ENCODE measurements around the gene NFKB1. TPM values are rescaled to one million over a fixed set of nuclear protein-coding genes. Genes with fewer than 3 reads are reported as not detected.

The NFKB1 gene
- total RNA-seq, 1 donor from 2014 or later: 43.0 TPM

- DNase-seq (ENCODE audit: low read depth): no peak
- no peak overlapping the region for H3K4me3 ChIP-seq (ENCODE audit: low read depth, low read length)
- no peaks in the 10 kb centered on the region for H3K36me3 ChIP-seq (ENCODE audit: control insufficient read depth, insufficient read depth, low read length)
- TF ChIP-seq CTCF (IDR thresholded peaks at IDR 0.05; ENCODE audit: insufficient read depth, low read length, poor library complexity, severe bottlenecking): no peak
- no peaks in the 10 kb centered on the region for H3K27me3 ChIP-seq (ENCODE audit: control insufficient read depth, insufficient read depth, low read length)
Observed at GRCh38 chr4:102455750-102456149, 45.4 kb upstream of the NFKB1 start.

GRCh38 chr4:102466298-102466697, 34.9 kb upstream of the NFKB1 start:
- Histone ChIP-seq H3K4me3 (ENCODE audit: low read depth, low read length) (no peak overlapping the region), H3K36me3 (ENCODE audit: control insufficient read depth, insufficient read depth, low read length) (no peaks in the 10 kb centered on the region), H3K27me3 (ENCODE audit: control insufficient read depth, insufficient read depth, low read length) (no peaks in the 10 kb centered on the region)
- no peak for TF ChIP-seq CTCF (IDR thresholded peaks at IDR 0.05; ENCODE audit: insufficient read depth, low read length, poor library complexity, severe bottlenecking)
- DNase-seq (ENCODE audit: low read depth): no peak

- DNase-seq (ENCODE audit: low read depth): no peak
- Histone ChIP-seq H3K4me3 (ENCODE audit: low read depth, low read length) (no peak overlapping the region), H3K27me3 (ENCODE audit: control insufficient read depth, insufficient read depth, low read length) (no peaks in the 10 kb centered on the region), H3K36me3 (ENCODE audit: control insufficient read depth, insufficient read depth, low read length) (no peaks in the 10 kb centered on the region)
- no peak for TF ChIP-seq CTCF (IDR thresholded peaks at IDR 0.05; ENCODE audit: insufficient read depth, low read length, poor library complexity, severe bottlenecking)
Observed at GRCh38 chr4:102469806-102470205, 31.4 kb upstream of the NFKB1 start.

GRCh38 chr4:102472441-102473013, 28.6 kb upstream of the NFKB1 start:
- no peak overlapping the region for H3K4me3 ChIP-seq (ENCODE audit: low read depth, low read length)
- no peaks in the 10 kb centered on the region for H3K27me3 ChIP-seq (ENCODE audit: control insufficient read depth, insufficient read depth, low read length)
- TF ChIP-seq CTCF (IDR thresholded peaks at IDR 0.05; ENCODE audit: insufficient read depth, low read length, poor library complexity, severe bottlenecking): no peak
- no peak for DNase-seq (ENCODE audit: low read depth)
- H3K36me3 ChIP-seq (ENCODE audit: control insufficient read depth, insufficient read depth, low read length): no peaks in the 10 kb centered on the region

- no peak for DNase-seq (ENCODE audit: low read depth)
- no peaks in the 10 kb centered on the region for H3K36me3 ChIP-seq (ENCODE audit: control insufficient read depth, insufficient read depth, low read length)
- no peak for TF ChIP-seq CTCF (IDR thresholded peaks at IDR 0.05; ENCODE audit: insufficient read depth, low read length, poor library complexity, severe bottlenecking)
- no peak overlapping the region for H3K4me3 ChIP-seq (ENCODE audit: low read depth, low read length)
- no peaks in the 10 kb centered on the region for H3K27me3 ChIP-seq (ENCODE audit: control insufficient read depth, insufficient read depth, low read length)
Observed at GRCh38 chr4:102473476-102473875, 27.7 kb upstream of the NFKB1 start.

Measured in kidney epithelial cell (primary cell).